Activated naive CD8-positive, alpha-beta T cell treated with anti-CD3 and anti-CD28 coated beads for 36 hours (primary cell): ENCODE results near the gene C12orf43. TPM values are rescaled to one million over a fixed set of nuclear protein-coding genes. Genes with fewer than 3 reads are reported as not detected.

Source experiments
- DNase-seq: peaks from one replicate; pipeline ENCODE4 v3.0.0; 2021
- H3K27ac Mint-ChIP-seq: one replicate; pipeline ENCODE4 v1.8.0; 2022; ENCODE audit warnings: mild to moderate bottlenecking, moderate library complexity, mixed read lengths
- H3K27me3 Mint-ChIP-seq: one replicate; pipeline ENCODE4 v1.8.0; 2022; ENCODE audit warnings: mild to moderate bottlenecking, mixed read lengths
- H3K36me3 Mint-ChIP-seq: one replicate; pipeline ENCODE4 v1.8.0; 2021; ENCODE audit warnings: mild to moderate bottlenecking, mixed read lengths
- H3K4me1 Mint-ChIP-seq: one replicate; pipeline ENCODE4 v1.8.0; 2021; ENCODE audit warnings: mixed read lengths
- H3K4me3 Mint-ChIP-seq: one replicate; pipeline ENCODE4 v1.8.0; 2022; ENCODE audit warnings: mild to moderate bottlenecking, moderate library complexity, mixed read lengths
- H3K9me3 Mint-ChIP-seq: one replicate; pipeline ENCODE4 v1.8.0; 2022; ENCODE audit warnings: mixed read lengths
- total RNA-seq, 2 experiments: library from RNA; stranded (reverse); gene quantifications; one replicate each; pipeline ENCODE4 v1.2.3, GENCODE V29; 2021

C12orf43 gene
- total RNA-seq, 2 experiments from 2014 or later, result 32.4 to 35.8 TPM

- DNase-seq, result no peak
- no peak overlapping the region for H3K27ac Mint-ChIP-seq
- no peak overlapping the region for H3K4me3 Mint-ChIP-seq
- peaks cover 20% of the 10 kb centered on the region for H3K4me1 Mint-ChIP-seq
- no peaks in the 10 kb centered on the region for H3K36me3 Mint-ChIP-seq
- no peaks in the 10 kb centered on the region for H3K9me3 Mint-ChIP-seq
- H3K27me3 Mint-ChIP-seq, result no peaks in the 10 kb centered on the region
These were observed 59.5 kb downstream of the C12orf43 start for GRCh38 chr12:120956579-120957300.

- no peaks in the 10 kb centered on the region for H3K9me3 Mint-ChIP-seq
These were observed 61.1 kb downstream of the C12orf43 start for GRCh38 chr12:120955232-120955631.

GRCh38 chr12:120950807-120951206 lies 65.5 kb downstream of the C12orf43 start:
- Mint-ChIP-seq H3K4me1 (no peaks in the 10 kb centered on the region), H3K27me3 (no peaks in the 10 kb centered on the region), H3K27ac (no peak overlapping the region)

More at GRCh38 chr12:120955232-120955631, 61.1 kb downstream of the C12orf43 start:
- Mint-ChIP-seq H3K4me1 (peaks cover 13% of the 10 kb centered on the region), H3K4me3 (no peak overlapping the region), H3K27ac (no peak overlapping the region), H3K27me3 (no peaks in the 10 kb centered on the region), H3K36me3 (no peaks in the 10 kb centered on the region)
- DNase-seq, result no peak

More at GRCh38 chr12:120950807-120951206, 65.5 kb downstream of the C12orf43 start:
- DNase-seq, result no peak
- H3K9me3 Mint-ChIP-seq, result no peaks in the 10 kb centered on the region
- H3K4me3 Mint-ChIP-seq, result no peak overlapping the region
- no peaks in the 10 kb centered on the region for H3K36me3 Mint-ChIP-seq

Other genes starting within 250 kb of the C12orf43 start
- gene SPPL3, start 112.1 kb downstream of the C12orf43 start, total RNA-seq, result 10 to 100 TPM; 24.7 to 27.6 TPM
- gene HNF1A, start 37.9 kb downstream of the C12orf43 start, total RNA-seq, result not detected
- 10 to 100 TPM; 16.9 to 17.2 TPM for gene OASL, start 22.8 kb upstream of the C12orf43 start, total RNA-seq
- 1 to 10 TPM; 3.6 to 3.9 TPM for gene P2RX7, start 116.4 kb upstream of the C12orf43 start, total RNA-seq
- gene P2RX4, start 193.6 kb upstream of the C12orf43 start, total RNA-seq, result 10 to 100 TPM; 17.8 to 19.0 TPM